HG02885 (cell line): Measurements from ENCODE around the gene AQR.
"Not testable (repeated sequence)": the region's sequence is repeated elsewhere in the genome, so short reads cannot be mapped to it uniquely, and the experiment has no call there.

Experiments
- ATAC-seq: cut with Tn5 transposase; IDR thresholded peaks from one replicate; pipeline ENCODE4 v1.9.1; 2021; ENCODE audit warnings: mild to moderate bottlenecking; ENCODE audit not compliant: unreplicated experiment, poor library complexity

Gene AQR

DNA sequence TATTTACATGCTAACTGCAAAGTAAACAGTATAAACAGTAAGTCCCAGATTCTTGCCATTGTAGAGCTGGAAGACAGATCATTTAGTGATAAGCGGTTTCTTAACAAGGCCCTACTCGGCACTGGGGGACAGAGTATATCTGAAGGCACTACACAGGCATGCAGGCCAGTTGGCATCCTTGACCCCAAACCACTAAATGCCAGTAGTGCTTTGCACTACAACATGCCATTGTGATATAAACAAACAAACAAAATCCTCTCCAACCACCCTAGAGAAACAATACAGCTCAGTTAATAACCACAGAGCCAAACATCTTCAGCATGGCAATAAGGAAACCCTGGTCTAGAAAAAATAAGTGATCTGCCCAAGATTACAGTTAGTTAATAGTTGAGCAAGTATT lies 5.3 kb downstream of the AQR start:
- ATAC-seq: no peak

DNA sequence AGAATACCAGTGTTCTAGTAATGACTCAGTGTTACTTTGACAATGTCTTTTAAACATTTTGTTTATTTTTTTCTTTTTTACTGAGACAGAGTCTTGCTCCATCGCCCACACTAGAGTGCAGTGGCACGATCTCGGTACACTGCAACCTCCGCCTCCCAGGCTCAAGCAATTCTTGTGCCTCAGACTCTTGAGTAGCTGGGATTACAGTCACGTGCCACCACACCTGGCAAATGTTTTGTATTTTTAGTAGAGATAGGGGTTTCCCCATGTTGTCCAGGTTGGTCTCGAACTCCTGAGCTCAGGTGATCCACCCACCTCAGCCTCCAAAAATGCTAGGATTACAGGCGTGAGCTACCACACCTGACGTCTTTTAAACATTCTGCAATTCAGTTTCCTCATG lies 15.7 kb downstream of the AQR start:
- no peak for ATAC-seq

DNA sequence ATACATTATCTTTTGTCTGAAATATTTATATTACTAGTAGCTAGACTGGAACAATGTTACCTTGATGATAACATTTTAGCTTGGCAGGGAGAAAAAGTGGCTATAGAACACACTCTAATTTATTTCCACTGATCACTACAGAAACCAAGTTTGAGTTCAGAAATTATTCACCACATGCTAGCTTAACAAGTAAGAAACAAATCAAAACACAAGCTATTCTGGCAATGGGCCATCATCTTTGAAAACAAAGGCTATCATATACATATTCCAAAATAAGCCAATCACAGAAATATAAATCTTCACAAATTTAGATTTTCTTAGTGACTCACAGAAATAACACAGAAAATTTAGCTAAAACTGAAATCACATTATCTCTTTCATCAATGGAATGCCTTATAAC lies 17.1 kb downstream of the AQR start:
- ATAC-seq: no peak

DNA sequence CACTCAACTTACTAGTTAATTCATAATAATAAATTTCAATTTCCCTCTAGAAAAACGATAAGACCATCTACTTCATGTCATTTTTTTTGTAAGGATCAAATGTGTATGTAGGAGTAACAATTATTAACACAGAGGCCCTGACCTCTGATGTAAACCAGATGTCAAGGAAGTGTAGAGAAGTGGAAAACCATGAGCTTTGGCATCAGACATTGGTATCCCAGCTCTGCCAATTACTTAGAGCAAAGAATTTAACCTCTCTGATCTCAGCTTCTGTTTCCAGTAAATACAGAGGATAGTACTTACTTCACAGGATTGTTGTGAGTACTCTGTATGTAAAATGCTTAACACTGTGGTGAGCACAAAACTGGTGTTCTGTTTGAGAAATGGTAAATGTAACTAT lies 17.5 kb downstream of the AQR start:
- ATAC-seq: no peak

DNA sequence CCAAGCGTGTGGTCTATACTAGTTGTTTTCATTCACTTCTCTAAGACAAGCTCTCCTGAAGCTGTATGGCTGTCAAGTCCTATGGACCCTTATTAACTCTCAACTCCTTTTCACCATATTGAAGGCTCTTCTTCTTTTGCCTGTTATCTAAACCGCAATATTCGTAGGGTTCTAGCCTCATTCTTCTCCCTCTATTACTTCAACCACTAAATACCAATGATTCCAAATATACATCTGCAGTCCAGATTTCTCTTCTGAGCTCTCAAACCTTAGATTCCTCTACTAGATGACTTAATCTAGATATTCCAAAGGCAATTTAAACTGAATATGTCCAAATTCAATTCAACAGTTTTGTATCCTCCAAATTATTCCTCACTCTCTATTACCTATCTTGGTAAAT lies 24.6 kb downstream of the AQR start:
- no peak for ATAC-seq

DNA sequence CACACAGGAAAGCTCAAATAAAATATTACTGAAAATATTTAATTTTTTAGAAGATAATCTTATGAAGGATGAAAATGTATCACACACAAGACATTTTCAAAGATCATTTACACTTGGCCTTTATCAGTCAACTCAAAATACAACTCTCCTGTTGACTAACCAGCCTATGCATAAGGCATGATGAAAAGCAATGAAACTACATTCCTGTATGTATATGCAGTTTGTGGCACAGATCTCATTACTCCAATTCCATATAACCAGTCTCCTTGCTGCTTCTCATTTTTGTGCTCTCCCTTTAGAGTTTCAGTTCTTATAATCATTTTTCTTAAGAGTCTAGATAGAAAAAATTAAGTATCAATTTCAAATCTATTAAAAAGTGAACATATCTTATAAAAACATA lies 25.8 kb downstream of the AQR start:
- no peak for ATAC-seq

DNA sequence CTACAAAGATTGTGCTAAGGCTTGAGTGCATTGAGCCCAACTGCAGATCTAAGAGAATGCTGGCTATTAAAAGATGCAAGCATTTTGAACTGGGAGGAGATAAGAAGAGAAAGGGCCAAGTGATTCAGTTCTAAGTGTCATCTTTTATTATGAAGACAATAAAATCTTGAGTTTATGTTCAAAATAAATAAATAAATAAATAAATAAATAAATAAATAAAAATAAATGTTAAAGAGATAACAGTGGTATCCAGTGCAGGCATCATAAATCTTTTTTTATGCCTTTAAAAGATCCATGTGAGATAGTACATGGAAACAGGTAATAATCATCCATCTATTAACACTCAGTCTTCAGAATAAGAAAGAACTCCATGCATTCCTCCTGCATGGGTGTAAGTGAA lies 26.3 kb downstream of the AQR start:
- not testable (repeated sequence) for ATAC-seq

DNA sequence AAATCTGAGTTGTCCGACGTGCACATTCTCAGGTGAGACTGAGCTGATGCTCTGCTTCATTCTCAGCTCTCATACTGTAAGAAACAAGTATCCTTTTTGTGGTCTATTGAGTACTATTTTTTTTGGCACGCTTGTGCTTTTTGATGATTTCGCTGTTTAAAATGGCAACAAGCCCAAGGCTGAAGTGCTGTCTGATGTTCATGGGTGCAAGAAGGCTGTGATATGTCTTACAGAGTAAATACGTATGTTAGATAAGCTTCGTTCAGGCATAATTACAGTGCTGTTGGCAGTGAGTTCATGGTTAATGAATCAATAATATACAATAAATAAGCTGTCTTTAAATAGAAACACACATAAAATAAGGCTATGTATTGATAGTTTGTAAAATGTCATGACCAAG lies 27.2 kb downstream of the AQR start:
- ATAC-seq: no peak

DNA sequence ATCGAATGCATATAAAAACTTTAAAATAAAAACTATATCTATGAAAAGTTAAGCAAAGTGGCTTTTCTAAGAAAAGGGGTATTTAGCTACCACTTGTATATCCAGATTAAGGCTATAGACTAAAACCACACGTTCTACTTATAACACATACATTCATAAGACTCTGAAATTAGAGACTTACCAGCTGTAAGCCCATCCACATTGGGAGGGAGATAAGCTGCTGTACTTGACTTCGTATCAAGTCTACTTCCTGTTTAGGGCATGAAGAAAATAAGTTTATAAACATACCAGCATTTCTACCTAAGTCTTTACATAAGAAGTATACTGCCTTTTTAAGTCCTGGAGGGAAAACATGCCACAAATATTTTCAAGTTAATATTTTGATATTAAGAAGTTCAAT lies 27.7 kb downstream of the AQR start:
- no peak for ATAC-seq

DNA sequence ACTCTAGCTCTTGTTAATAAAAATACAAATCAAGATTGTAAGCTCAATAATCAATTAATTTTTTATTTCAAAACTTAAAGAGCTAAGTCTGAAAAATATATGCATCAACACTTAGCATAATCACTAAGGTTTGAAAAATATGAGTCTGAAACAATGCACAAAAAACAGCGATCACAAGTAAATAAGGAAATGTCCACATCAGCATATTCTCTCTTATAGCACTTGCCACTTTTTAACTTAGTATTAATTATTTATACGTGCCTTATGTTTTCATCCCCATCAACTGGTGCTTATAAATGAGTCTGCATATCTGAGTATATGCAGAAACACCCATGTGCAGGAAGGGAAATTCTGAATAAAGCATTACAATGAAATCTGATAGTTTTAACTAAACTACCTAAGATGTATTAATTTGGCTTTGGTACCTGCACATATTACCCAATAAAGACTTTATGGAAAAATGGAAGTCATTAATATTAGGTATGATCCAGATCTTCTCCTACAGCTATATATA lies 28.3 kb downstream of the AQR start:
- ATAC-seq: no peak

DNA sequence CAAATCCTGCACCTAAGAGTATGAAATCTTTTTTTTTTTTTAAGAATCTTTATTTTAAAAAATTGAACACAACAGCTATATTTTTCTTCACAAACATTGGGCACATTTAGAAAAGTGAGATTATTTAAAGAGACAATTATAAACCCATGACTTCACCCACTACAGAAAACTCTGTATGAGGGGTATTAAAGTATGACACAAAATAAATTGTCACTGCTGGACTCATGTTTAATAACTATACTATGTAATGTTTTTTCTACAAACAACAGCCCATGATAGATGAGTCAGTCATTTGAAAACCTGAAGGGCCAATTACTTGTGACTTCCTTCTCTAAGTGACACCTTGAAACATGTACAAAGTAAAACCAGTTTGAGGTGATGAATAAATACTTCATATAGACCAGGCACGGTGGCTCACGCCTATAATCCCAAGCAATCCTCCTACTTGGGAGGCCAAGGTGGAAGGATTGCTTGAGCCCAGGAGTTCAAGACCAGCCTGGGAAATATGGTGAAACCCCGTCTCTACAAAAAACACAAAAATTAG lies 36.0 kb downstream of the AQR start:
- ATAC-seq: no peak

DNA sequence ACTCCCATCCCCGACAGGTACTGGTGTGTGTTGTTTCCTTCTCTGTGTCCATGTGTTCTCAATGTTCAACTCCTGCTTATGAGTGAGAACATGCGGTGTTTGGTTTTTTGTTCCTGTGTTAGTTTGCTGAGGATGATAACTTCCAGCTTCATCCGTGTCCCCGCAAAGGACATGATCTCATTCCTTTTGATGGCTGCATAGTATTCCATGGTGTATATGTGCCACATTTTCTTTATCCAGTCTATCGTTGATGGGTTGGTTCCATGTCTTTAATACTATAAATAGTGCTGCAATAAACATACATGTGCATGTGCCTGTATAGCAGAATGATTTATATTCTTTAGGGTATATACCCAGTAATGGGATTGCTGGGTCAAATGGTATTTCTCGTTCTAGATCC lies 41.2 kb downstream of the AQR start:
- not testable (repeated sequence) for ATAC-seq

DNA sequence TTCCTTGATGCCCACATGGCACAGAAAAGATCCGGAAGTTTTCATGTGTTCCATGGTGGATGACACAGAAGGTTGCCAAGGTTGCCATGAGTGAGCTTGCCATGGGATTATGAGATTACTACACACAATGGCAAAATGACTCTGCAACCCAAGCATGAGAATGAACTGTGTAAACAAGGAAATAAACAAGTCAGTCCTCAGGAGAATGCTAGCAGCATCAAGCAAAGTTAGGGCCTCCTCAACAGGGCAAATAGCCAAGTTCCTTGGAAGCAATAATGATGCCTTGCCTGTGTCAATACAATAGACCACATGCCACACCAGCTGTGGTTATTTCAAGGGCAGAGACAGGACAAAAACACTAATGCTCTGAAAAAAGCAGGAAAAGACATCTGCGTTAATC lies 41.8 kb downstream of the AQR start:
- no peak for ATAC-seq

DNA sequence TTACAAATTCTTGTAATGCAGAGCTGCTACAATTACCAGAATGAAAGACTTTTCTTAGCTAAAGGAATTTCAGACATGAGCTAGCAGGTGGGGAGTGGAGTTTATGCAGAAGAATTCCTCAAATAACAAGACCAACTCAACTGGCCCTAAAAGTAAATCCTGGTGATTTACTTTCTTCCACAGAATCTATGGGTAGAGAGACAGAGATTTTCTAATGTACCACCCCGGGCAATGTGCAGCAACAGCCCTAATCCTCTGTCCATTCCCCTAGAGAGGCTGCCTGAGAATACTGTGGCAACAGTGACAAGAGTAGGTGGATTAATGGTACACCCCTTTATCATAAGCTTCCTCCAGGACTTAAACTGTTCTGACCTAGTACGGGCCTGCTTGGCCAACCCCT lies 55.2 kb downstream of the AQR start:
- no peak for ATAC-seq

DNA sequence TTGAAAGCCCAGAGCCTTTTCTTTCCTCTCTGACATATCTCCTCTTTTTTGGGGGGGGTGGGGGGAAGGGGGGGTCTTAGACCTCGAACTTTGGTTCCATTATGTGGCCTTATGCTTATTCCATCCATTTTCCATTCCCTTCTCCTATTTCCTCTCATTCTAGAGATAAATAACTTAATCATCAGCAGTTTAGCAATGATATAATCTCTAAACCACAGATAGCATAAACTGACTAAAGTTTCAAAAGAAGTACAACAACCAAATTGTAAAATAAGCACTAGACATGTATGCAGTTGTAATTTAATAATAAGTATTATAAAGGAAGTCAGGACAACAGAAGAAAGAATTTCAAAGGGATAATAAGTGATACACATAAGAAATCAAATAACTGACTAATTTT lies 64.5 kb downstream of the AQR start:
- no peak for ATAC-seq

DNA sequence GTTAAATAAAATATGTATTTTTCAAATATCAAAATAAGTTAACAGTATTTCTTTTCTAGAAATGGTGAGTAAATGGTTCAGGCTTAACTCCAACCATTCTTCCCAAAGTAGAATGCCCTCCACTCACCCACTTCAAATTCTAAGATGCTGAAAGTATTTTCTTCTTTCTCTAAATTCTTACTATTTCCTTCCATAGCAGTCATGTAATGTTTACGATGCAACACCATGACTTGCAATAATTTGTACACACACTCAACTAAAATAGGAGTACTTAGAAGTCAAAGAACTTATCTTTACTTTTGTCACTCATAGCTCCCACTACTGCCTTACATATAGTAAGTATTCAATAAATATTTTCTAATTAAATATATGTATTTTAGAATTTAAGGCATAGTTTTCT lies 65.0 kb downstream of the AQR start:
- ATAC-seq: no peak

DNA sequence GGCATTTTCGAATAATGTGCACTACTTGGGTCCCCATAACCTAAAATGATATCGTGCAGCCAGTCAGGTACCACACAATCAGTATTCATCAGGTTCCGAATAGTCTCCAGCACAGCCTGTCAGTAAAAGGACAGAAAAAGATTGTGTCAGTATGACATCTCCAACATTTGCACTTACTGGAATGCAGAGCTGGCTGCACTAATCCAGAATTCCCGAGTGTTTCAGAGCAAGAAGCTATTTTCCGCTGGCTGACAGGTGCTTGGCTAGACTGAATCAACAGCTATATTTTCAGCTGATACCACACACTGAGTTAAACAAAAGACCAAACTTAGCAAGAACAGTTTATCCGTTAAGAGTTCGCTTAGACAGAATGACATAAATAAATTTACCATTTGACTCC lies 68.8 kb downstream of the AQR start:
- ATAC-seq: no peak

DNA sequence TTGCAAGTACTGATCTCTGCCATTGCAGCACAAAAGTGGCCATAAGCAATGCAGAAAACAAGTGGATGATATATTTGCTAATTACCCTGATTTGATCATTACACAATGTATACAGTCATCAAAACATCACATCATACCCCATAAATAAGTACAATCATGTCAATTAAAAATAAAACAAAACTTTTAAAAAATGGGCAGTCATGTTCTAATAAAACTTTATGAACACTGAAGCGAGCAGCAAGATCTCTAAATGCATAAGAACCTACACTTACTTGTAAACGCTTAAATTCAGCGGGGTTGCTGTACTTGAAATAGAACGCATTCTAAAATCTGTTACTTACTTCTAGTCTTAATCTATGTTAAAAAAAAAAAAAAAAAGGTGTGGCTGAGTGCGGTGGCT lies 73.4 kb downstream of the AQR start:
- no peak for ATAC-seq

DNA sequence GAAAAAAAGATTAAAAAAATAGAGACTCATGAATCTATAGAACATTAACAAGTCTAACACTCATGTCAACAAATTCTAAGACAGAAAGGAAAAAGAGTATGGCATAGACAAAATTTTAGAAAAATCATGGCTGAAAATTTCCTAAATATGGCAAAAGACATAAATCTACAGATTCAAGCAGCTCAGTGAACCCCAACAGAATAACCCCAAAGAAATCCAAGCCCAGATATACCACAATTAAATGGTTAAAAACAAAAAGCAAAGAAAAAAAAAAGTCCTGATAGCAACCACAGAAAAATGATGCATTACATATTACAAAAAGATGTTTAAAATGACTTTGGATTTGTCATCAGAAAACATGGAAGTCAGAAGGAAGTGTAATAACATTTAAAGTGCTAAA lies 75.6 kb downstream of the AQR start:
- no peak for ATAC-seq

DNA sequence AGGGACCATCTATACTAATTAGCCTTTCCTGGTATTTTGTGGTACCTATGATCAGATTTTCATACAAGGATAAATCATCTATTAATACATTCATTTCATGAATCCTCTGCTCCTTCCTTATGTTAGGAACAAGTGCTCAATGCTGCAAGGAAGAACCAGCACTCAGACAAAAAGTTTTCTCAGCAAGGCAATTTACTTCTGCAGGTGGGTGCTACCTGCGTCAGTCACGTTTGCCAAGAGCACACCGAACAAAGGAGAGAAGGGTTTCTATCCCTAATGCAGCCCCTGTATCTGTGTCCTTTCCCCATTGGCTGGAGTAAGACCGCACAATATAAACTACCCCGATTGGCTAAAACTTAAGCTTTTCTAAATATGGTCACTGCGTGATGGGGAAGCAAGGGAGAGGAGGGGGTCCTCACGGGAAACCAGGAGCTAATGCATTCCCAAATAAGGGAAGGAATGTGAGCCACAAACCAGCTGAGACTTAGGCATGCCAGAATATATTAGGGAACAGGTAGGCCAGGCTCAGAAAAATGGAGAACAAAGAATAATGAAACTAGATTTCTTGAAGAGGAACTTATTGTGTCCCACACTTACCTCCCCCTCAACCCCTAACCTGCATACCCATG lies 76.5 kb downstream of the AQR start:
- no peak for ATAC-seq

DNA sequence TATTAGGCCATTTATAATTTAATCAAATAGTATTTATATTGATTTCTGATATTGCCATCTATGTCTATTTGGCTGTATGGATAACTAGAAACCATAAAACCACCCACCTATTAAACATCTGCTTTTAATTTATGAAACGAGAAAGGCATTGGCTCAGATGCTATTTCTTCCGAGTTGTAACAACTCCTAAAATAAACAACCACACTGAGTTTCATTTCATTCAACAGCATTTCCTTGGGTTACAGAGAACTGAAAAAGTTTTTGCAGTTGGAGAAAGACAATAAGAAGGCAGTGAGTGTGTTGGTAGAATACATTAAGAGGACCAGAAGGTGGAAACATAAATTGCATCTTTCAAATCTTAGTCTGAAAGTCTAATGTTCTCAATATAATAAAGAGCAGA lies 79.1 kb downstream of the AQR start:
- ATAC-seq: no peak

DNA sequence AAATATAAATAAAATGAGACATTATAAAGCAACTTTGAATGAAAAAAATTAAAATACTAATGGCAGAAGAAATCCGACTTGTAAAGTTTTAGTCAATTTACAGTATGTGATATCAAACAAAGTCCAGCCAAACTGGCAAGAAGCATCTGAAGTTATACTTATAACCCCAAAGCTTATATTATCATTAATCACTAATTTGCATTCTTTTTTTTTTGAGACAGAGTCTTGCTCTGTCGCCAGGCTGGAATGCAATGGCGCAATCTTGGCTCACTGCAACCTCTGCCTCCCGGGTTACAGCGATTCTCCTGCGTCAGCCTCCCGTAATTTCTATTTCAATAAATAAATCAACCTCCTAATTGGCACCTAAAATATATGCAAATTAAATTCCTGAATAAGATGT lies 80.1 kb downstream of the AQR start:
- no peak for ATAC-seq

DNA sequence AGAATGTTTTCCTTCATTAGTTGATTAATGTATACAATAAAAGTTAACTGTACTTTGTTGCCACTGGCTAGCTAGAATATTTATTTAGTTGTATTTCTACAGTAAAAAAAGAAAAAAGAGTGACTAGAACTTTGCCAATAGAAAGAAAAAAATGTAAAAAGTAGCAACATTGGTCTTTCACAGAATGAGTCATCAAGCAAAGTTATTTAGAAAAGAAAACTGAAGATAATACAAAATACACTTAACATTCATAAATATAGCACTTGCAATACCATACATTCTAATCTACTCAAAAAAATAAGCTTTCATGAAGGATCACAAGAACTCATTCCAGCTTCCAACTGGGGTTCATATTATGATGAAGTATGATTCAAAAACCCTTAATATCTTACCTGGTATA lies 83.4 kb downstream of the AQR start:
- ATAC-seq: no peak
